GM12878 (cell line): Measurements from ENCODE around the gene CREB3L1. TPM values are rescaled to one million over a fixed set of nuclear protein-coding genes. Genes with fewer than 3 reads are reported as not detected.

Source experiments
- ATAC-seq: fragments of 200-7000 bp; cut with Tn5 transposase; 3 replicates; pipeline ENCODE4 v1.9.1; 2020; ENCODE audit warnings: mild to moderate bottlenecking, moderate library complexity
- BruUV-seq: library from RNA; stranded (reverse); fragments of 400-500 nt; replicated peaks from 2 replicates; lab custom pipeline; 2021; lab: Mats Ljungman, UMichigan
- CTCF ChIA-PET: fragments of 300-600 bp; sonication (Branson Sonifier 250); formaldehyde crosslinking; extraction: SDS; loops from one replicate; lab custom pipeline; 2021; ENCODE audit warnings: inconsistent platforms; lab: Yijun Ruan, JAX
- POLR2A ChIA-PET: fragments of 350-600 bp; formaldehyde crosslinking; extraction: SDS; loops from one replicate; lab custom pipeline; 2021; ENCODE audit warnings: inconsistent platforms; lab: Charles Lee
- RAD21 ChIA-PET: fragments of 300-600 bp; sonication (Branson Sonifier 250); formaldehyde crosslinking; loops from one replicate; lab custom pipeline; 2023; ENCODE audit warnings: antibody characterized with exemption; ENCODE audit not compliant: unreplicated experiment; lab: Charles Lee
- SMC1A ChIA-PET: fragments of 300-600 bp; sonication (Branson Sonifier 250); formaldehyde crosslinking; loops from one replicate; lab custom pipeline; 2023; ENCODE audit not compliant: unreplicated experiment, uncharacterized antibody; lab: Charles Lee
- DNase-seq: peaks from one replicate; pipeline ENCODE4 v3.0.0-alpha.2; 2011; ENCODE audit warnings: low read depth, low spot score
- FAIRE-seq: peaks from 3 replicates; lab custom pipeline; 2011; peaks lifted over from hg19 to GRCh38; lab: Jason Lieb, UNC
- H2AFZ ChIP-seq: 2 replicates; pipeline ENCODE4 v1.6.0; 2011; ENCODE audit warnings: low read depth, low read length, control low read depth; ENCODE audit not compliant: control insufficient read depth
- H3K27ac ChIP-seq: 2 replicates; pipeline ENCODE4 v1.5.1; 2011; ENCODE audit warnings: control low read depth; ENCODE audit not compliant: control insufficient read depth, insufficient read depth
- H3K27me3 ChIP-seq, 2 experiments: replicated peaks in 1 of 2; 2 replicates each; pipeline versions ENCODE4 v1.6.0 to v1.6.1; 2011; ENCODE audit warnings: low read length in 1 of 2; ENCODE audit not compliant: control insufficient read depth in 2 of 2, insufficient read depth in 2 of 2
- H3K36me3 ChIP-seq, 2 experiments: 2 replicates each; pipeline ENCODE4 v1.5.1; 2011; ENCODE audit warnings: low read length in 1 of 2; ENCODE audit not compliant: control insufficient read depth in 2 of 2, insufficient read depth in 2 of 2
- H3K4me1 ChIP-seq: 2 replicates; pipeline ENCODE4 v1.6.1; 2011; ENCODE audit warnings: mild to moderate bottlenecking, low read length, moderate library complexity, mixed read lengths; ENCODE audit not compliant: control insufficient read depth, insufficient read depth
- H3K4me2 ChIP-seq: 2 replicates; pipeline ENCODE4 v1.6.0; 2011; ENCODE audit warnings: control low read depth; ENCODE audit not compliant: control insufficient read depth, insufficient read depth
- H3K4me3 ChIP-seq: fragments of 200-600 bp; sonication (generic); 2 replicates; pipeline ENCODE4 v1.5.1; 2016
- H3K79me2 ChIP-seq: 2 replicates; pipeline ENCODE4 v1.6.0; 2011; ENCODE audit warnings: low read length; ENCODE audit not compliant: control insufficient read depth, insufficient read depth
- H3K9ac ChIP-seq: 2 replicates; pipeline ENCODE4 v1.8.0; 2011; ENCODE audit warnings: low read length, control low read depth, mixed read lengths; ENCODE audit not compliant: control insufficient read depth, insufficient read depth
- H3K9me3 ChIP-seq: replicated peaks from 3 replicates; pipeline ENCODE4 v1.5.1; 2011; ENCODE audit warnings: mild to moderate bottlenecking, low read length; ENCODE audit not compliant: control insufficient read depth, insufficient read depth
- H4K20me1 ChIP-seq: 2 replicates; pipeline ENCODE4 v1.6.0; 2011; ENCODE audit not compliant: control insufficient read depth, insufficient read depth
- CREM ChIP-seq: IDR thresholded peaks from 2 replicates; pipeline ENCODE4 v1.6.1; 2014; ENCODE audit warnings: antibody characterized with exemption, low read depth
- GATAD2B ChIP-seq: fragments of 450-650 bp; conservative IDR thresholded peaks from 2 replicates; pipeline ENCODE4 v1.6.1; 2017; ENCODE audit warnings: low read depth, mild to moderate bottlenecking, moderate library complexity
- HCFC1 ChIP-seq: fragments of 150-350 bp; IDR thresholded peaks from 2 replicates; pipeline ENCODE4 v1.6.1; 2014; ENCODE audit warnings: low read length
- HDAC2 ChIP-seq: fragments of 200-600 bp; sonication (generic); IDR thresholded peaks from 2 replicates; pipeline ENCODE4 v1.6.1; 2017
- POU2F2 ChIP-seq: IDR thresholded peaks from 3 replicates; pipeline ENCODE4 v1.6.1; 2011; ENCODE audit warnings: low read depth, mild to moderate bottlenecking, low read length, borderline replicate concordance
- TARDBP ChIP-seq: IDR thresholded peaks from 2 replicates; pipeline ENCODE4 v1.6.1; 2016; ENCODE audit warnings: borderline replicate concordance
- TCF3 ChIP-seq: IDR thresholded peaks from 2 replicates; pipeline ENCODE4 v1.6.1; 2012; ENCODE audit warnings: low read depth, mild to moderate bottlenecking, low read length, borderline replicate concordance; ENCODE audit not compliant: insufficient read depth
- USF2 ChIP-seq: IDR thresholded peaks from 2 replicates; pipeline ENCODE4 v1.6.1; 2011; ENCODE audit warnings: low read depth, low read length, improper control_type of control experiment, borderline replicate concordance
- WGBS: methylation state at CpG from one replicate; pipeline ENCODE4 v1.1.6; 2016; ENCODE audit warnings: low lambda C conversion rate; ENCODE audit not compliant: insufficient replicate concordance, insufficient coverage; ENCODE audit errors: missing lambda C conversion rate; 5-methylcytosine and 5-hydroxymethylcytosine counted together
- in situ Hi-C: fragments of 300-500 bp; cut with MboI; formaldehyde crosslinking; loops from 9 replicates; pipeline ENCODE4 v1.14.3; 2018; ENCODE audit warnings: mixed read lengths
- intact Hi-C: fragments of 100-400 bp; cut with micrococcal nuclease; formaldehyde crosslinking; loops from one replicate; pipeline ENCODE4 v1.14.2; 2022; ENCODE audit not compliant: unreplicated experiment
- polyA plus RNA-seq, 11 experiments: library from polyadenylated mRNA; depleted of rRNA in 4 of 11; unstranded in 6 of 11; stranded (reverse) in 5 of 11; fragments of >200 nt; fragmentation: Nextera tagmentation in 4 of 11; fragmentation: Illumina TruSeq in 1 of 11; extraction: Ambion mirVana in 4 of 11; extraction: Trizol in 1 of 11; gene quantifications; 1 replicate in 1 of 11; 2 replicates in 10 of 11; pipeline versions ENCODE4 v1.2.1 to v1.2.3, GENCODE V29; 2011 to 2016; ENCODE audit warnings: inconsistent platforms in 2 of 11, missing spikeins in 2 of 11, low read depth in 1 of 11
- total RNA-seq, 4 experiments: library from RNA; depleted of rRNA in 3 of 4; stranded (reverse); fragments of >200 nt in 3 of 4; fragmentation: Illumina TruSeq in 1 of 4; extraction: Trizol in 1 of 4; gene quantifications; 2 replicates each; pipeline versions ENCODE4 v1.2.1 to v1.2.3, GENCODE V29; 2013 to 2021
- TF ChIP-seq, protein P1 (sequence below): fragments of 450-650 bp; IDR thresholded peaks from 2 replicates; pipeline ENCODE4 v1.6.1; 2018; ENCODE audit warnings: borderline replicate concordance, mild to moderate bottlenecking; ENCODE audit not compliant: partially characterized antibody
- TF ChIP-seq, protein P2 (sequence below): fragments of 450-650 bp; IDR thresholded peaks from 2 replicates; pipeline ENCODE4 v1.6.1; 2018; ENCODE audit warnings: mild to moderate bottlenecking, low read depth, moderate library complexity; ENCODE audit not compliant: partially characterized antibody

CREB3L1 gene
- total and polyA plus RNA-seq, 10 of the 15 experiments (the other 5 are each of a cell fraction or from before 2014, with no cell fraction given): 0.03 to 1.4 (median 0.22) TPM

- no peak for TF ChIP-seq CREM
- no peak for TF ChIP-seq GATAD2B
- TF ChIP-seq POU2F2: no peak
These were observed 62.4 kb downstream of the CREB3L1 start (continued) for GRCh38 chr11:46339816-46340215.

- H3K27me3 ChIP-seq: no peaks in the 10 kb centered on the region; a peak in 2 of 4 replicates
- peaks cover 14% of the 10 kb centered on the region for H3K4me1 ChIP-seq
- BruUV-seq: no TSS peak
- no peak overlapping the region for H3K9ac ChIP-seq
- H3K9me3 ChIP-seq: no peaks in the 10 kb centered on the region
- TF ChIP-seq HDAC2 (no peak), TARDBP (no peak), USF2 (no peak), TCF3 (no peak), HCFC1 (no peak)
- TF ChIP-seq, protein P1, sequence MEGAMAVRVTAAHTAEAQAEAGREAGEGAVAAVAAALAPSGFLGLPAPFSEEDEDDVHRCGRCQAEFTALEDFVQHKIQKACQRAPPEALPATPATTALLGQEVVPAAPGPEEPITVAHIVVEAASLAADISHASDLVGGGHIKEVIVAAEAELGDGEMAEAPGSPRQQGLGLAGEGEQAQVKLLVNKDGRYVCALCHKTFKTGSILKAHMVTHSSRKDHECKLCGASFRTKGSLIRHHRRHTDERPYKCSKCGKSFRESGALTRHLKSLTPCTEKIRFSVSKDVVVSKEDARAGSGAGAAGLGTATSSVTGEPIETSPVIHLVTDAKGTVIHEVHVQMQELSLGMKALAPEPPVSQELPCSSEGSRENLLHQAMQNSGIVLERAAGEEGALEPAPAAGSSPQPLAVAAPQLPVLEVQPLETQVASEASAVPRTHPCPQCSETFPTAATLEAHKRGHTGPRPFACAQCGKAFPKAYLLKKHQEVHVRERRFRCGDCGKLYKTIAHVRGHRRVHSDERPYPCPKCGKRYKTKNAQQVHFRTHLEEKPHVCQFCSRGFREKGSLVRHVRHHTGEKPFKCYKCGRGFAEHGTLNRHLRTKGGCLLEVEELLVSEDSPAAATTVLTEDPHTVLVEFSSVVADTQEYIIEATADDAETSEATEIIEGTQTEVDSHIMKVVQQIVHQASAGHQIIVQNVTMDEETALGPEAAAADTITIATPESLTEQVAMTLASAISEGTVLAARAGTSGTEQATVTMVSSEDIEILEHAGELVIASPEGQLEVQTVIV: no peak
- TF ChIP-seq, protein P2, sequence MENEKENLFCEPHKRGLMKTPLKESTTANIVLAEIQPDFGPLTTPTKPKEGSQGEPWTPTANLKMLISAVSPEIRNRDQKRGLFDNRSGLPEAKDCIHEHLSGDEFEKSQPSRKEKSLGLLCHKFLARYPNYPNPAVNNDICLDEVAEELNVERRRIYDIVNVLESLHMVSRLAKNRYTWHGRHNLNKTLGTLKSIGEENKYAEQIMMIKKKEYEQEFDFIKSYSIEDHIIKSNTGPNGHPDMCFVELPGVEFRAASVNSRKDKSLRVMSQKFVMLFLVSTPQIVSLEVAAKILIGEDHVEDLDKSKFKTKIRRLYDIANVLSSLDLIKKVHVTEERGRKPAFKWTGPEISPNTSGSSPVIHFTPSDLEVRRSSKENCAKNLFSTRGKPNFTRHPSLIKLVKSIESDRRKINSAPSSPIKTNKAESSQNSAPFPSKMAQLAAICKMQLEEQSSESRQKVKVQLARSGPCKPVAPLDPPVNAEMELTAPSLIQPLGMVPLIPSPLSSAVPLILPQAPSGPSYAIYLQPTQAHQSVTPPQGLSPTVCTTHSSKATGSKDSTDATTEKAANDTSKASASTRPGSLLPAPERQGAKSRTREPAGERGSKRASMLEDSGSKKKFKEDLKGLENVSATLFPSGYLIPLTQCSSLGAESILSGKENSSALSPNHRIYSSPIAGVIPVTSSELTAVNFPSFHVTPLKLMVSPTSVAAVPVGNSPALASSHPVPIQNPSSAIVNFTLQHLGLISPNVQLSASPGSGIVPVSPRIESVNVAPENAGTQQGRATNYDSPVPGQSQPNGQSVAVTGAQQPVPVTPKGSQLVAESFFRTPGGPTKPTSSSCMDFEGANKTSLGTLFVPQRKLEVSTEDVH: no peak
- in situ Hi-C loops (no loop called here), intact Hi-C loops (loop anchor here (10.0 kb wide), 1 partner anchor 217 kb away; the partner anchor contains the start of gene PHF21A)
- H3K79me2 ChIP-seq: no peaks in the 10 kb centered on the region; the same call in 1 of the 2 replicates
- ChIA-PET RAD21 (no interaction called here), POLR2A (no interaction called here), CTCF (interaction anchor here (0.9 to 2.3 kb wide), 3 partner anchors 10 to 103 kb away, joined by 3 to 6 read pairs (median 5); no protein-coding TSS in a partner anchor), SMC1A (interaction anchor here (1.3 kb wide), 1 partner anchor 20 kb away, joined by 3 read pairs; no protein-coding TSS in a partner anchor)
- H2AFZ ChIP-seq: no peak overlapping the region
- no peak overlapping the region for H3K4me3 ChIP-seq
- no peak overlapping the region for H3K4me2 ChIP-seq
- H3K36me3 ChIP-seq: no peaks in the 10 kb centered on the region
- DNase-seq (no peak), FAIRE-seq (no peak), ATAC-seq (no peak)
- no peaks in the 10 kb centered on the region for H4K20me1 ChIP-seq
- 45% methylated on average over 3 of the region's 3 CpGs for WGBS
- no peak overlapping the region for H3K27ac ChIP-seq
These were observed 64.0 kb downstream of the CREB3L1 start for GRCh38 chr11:46341454-46341853.
